ENCODE results near the gene CCDC88C.

GRCh38 chr14:91363776-91364523, 53.7 kb downstream of the CCDC88C start:
- TF ChIP-seq IRF2 (CRISPR knock-in tag; IDR thresholded peaks at IDR 0.05; ENCODE audit: borderline replicate concordance, low read depth) (no peak), E2F5 (CRISPR knock-in tag; IDR thresholded peaks at IDR 0.05) (no peak), CTCF (IDR thresholded peaks at IDR 0.05) (no peak), E2F1 (CRISPR knock-in tag; IDR thresholded peaks at IDR 0.05) (no peak), ZNF281 (CRISPR knock-in tag; IDR thresholded peaks at IDR 0.05) (no peak), STAT6 (CRISPR knock-in tag; conservative IDR thresholded peaks at IDR 0.05; ENCODE audit: low read depth) (no peak), NR3C1 (CRISPR knock-in tag; conservative IDR thresholded peaks at IDR 0.05; ENCODE audit: low read depth) (no peak), NFYB (CRISPR knock-in tag; conservative IDR thresholded peaks at IDR 0.05; ENCODE audit: low read depth) (no peak), ZNF232 (CRISPR knock-in tag; IDR thresholded peaks at IDR 0.05) (no peak), MAX (CRISPR knock-in tag; IDR thresholded peaks at IDR 0.05) (no peak), USF2 (CRISPR knock-in tag; IDR thresholded peaks at IDR 0.05) (no peak), GABPB1 (CRISPR knock-in tag; IDR thresholded peaks at IDR 0.05) (no peak), NR1H2 (CRISPR knock-in tag; IDR thresholded peaks at IDR 0.05) (no peak), ATF3 (CRISPR knock-in tag; conservative IDR thresholded peaks at IDR 0.05) (no peak)
